SIG-M5 treated with dmso at 0.1 percent for 504 hours (cell line): ENCODE measurements around the gene CIZ1.
"Not testable (repeated sequence)": the region's sequence is repeated elsewhere in the genome, so short reads cannot be mapped to it uniquely, and the experiment has no call there.

Source experiments
- DNase-seq: peaks from one replicate; lab custom pipeline; 2025; ENCODE audit not compliant: unreplicated experiment; lab: John Stamatoyannopoulos, UW

CIZ1 gene

DNA sequence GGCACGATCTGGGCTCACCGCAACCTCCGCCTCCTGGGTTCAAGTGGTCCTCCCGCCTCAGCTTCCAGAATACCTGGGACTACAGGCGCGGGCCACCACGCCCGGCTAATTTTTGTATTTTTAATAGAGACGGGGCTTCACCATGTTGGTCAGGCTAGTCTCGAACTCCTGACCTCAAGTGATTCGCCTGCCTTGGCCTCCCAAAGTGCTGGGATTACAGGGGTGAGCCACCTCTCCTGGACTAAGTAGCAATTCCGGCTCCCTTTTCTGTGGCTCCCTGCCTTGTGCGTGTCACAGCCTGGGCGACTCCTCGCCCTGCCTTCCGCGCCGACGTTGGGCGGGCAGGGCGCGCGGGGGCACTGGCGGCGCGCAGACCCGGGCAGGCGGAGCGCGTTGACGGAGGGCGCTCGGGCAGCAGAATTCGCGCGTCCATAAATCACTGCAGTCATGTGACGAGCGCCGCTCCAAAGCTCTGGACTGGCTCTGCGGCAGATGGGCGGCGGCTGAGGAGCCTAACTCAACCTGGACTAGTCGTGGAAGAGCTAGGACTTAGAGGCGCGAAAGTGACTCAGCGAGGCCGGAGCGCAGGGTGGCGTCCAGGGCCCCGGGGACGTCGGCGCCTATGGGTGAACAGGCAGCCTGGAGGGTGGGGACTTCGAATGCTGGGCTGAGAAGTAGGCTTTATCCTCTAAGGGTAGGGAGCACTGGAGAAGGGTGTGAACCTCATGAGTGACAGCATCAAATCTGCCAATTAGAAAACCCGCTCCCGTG is 1.4 kb upstream of the CIZ1 start:
- peak; percentile 61 for DNase-seq

DNA sequence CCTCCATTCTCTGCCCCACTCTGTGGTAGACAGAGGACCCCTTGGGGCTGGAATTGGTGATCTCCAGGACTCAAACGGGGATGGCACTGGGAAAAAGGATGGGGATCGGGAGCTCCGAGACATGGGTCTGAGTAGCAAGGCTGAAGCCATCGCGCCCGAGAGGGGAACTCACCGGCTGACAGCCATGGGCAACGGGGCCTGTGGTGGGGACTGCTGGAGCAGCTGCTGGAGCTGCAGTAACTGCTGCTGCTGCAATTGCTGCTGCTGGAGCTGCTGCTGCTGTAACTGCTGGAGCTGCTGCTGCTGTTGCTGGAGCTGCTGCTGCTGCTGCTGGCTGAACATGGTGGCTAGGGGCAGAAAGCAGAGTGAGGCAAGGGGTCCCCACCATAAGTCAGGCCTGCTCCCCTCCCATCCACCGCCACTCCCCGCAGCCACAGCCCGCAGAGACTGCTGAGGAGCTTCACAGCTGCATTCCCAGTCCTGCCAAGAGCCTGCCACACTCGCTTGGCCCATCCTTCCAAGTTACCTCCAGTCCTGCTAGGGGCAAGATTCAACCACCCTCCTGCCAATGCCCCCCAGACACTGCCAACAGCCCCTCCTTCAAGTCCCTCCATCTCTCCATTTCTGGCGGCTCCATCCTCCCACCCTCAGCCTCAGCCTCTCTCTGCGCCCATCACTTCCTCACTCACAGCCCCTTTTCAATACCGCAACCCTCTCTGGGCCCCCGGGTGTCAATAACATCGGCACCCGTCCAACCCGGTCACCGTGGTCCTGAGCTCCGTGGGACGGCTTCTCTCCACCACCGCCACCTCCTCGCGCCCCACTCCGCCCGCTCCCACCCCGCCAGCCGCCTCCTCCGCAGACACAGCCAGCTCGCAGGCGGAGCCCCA is 611 bp downstream of the CIZ1 start:
- DNase-seq, result no peak

DNA sequence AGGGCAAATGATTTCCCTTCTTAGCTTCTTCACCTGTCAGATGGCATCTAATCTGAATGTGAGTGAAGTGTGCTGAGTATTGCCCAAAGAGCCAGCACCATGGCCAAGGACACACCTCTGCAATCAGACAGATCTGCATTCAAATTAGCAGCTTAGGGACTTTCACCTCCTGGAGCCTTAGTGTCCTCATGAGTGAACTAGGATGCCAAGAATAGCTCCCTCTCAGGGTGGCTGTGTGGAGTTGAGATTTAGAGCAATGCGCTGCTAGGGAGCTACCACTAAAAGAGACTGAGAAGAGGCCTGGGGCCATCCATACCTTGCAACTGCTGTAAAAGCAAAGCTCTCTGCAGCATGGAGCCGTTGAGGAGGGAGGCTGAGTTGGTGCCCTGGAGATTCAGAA is 1.4 kb downstream of the CIZ1 start:
- DNase-seq, result no peak

DNA sequence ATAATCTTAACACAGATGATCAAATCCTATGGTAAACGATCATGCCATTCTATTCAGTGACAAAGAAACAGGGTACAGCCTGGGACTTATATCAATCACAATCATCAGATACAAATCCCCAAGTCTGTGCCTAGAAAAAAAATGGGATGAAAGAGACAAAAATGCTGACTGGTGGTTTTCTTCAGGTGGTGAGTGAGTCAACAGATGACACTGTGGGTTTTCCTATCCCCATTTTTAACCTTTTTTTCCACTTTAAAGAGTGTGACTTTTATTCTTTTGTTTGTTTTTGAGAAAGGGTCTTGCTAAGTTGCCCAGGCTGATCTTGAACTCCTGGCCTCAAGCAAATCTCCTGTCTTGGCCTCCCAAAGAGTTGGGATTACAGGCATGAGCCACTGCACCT is 3.2 kb downstream of the CIZ1 start:
- no peak for DNase-seq

DNA sequence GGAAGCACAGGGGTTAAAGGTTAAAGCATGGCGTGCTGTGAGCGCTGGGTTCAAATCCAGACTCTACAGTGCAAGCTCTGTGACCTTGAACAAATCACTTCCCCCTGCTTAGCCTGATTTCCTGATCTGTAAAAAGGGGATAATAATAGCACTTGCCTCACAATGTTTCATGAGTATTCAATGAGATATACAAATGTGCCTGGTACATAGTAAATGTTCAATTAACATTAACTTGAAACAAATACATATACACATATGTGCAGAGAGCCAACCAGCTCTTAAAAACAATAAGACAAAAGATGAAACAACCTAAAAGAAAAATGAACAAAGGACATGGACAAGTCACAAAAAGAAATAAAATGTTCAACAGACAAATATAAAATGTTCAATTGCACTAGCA is 4.0 kb downstream of the CIZ1 start:
- no peak for DNase-seq

DNA sequence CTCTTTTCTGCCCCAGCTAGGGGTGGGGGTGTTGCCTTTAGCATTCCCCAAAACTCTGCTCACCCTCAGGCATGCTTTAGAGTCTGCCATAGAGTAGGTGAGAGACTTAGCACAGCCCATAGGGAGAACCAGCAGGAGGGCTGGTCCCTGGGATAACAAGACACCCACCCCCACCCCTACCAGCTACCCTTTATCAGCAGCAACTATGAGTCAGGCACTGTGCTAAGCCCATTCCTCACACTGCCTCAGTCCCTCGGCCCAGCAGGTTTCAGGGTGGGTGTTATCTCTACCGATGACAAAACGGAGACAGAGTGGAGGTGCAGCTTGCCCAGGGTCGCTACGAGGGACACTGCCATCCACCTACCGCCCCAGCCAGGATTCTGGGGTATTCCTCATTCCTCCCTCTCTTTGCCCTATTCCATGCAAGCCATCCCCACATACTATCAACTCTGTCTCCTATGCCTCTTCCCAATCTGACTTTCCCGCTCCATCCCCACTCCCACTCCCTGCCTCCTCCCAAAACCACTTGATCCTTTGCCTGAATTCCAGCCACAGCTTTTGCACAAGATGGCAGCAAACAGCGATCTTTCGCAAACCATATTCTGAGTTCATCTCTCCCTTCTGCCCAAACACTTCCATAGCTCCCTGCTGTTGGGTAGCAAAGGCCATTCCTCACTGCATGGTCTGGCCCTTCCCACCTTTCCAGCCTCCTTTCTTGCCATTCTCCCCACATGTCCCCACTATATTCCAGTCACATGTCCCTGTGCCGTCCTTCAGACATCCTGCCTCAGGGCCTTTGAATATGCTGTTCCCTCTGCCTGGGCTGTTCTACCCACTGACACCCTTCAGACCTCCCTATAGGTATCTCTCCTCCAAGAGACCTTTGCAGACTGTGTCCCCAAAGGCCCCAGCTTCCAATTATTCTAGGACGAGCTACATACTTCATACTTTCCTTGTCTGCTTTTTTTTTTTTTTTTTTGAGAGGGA is 5.1 kb downstream of the CIZ1 start:
- DNase-seq, result no peak

DNA sequence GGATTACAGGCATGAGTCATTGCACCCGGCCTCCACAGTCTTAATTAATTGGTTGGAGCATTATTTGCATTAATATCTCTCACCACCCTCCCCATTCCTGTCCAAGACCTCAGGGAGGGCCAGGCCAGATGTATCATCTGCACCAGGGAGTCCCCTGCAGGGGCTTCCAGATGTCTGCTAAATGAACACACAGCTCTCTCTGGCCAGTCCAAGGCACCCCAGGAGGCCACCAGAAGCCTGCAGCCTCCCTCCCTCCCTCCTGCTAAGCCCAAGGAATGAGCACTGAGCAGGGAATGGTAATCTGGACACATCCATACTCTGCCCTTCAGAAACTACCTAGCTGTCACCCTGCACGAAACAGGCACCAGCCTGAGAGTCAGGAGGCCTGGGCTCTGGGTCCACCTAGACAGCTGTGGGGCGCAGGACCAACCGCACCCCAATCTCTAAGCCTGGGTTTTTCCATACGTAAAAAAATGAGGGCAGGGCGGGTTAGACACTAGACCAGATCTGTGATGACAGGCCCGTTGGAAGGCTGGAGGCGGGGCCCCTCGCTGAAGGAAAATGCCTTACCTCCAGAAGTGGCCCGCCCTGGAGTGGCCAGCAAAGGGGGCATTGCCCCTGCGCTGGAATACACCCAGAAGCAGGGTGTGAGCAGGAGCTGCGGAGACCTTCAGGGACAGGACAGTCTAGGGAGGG is 8.3 kb downstream of the CIZ1 start:
- DNase-seq, result no peak

DNA sequence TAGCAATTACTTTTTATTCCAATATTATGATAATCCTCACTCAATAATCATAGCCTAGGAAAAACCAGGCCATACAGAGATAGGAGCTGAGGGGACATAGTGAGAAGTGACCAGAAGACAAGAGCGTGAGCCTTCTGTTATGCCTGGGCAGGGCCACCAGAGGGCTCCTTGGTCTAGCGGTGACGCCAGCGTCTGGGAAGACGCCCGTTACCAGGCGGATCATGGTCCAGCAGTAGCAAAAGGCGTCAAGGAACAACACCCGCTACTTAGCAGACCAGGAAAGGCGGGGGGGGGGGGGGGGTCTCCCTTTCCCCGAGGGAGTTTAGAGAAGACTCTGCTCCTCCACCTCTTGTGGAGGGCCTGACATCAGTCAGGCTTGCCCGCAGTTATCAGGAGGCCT is 9.9 kb downstream of the CIZ1 start:
- not testable (repeated sequence) for DNase-seq

DNA sequence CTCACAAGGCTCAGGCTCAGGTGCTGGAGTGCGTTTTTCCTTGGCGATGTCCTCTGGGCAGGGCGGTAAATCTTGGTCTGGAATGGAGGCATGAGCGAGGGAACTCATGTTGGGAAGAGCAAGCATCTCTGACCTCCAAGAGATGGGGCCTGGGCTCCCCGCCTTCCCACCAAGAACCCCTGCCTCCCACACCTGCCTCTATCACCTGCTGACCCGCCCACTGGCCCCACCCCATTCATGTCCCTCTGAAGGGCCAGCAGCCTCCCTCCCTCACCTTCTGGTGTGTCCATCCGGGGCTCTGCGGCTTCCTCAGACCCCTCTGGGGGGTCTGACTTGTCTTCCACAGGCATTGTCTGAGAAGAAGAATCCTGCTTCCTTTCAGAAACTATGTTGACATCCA is 10.9 kb downstream of the CIZ1 start:
- DNase-seq, result no peak

DNA sequence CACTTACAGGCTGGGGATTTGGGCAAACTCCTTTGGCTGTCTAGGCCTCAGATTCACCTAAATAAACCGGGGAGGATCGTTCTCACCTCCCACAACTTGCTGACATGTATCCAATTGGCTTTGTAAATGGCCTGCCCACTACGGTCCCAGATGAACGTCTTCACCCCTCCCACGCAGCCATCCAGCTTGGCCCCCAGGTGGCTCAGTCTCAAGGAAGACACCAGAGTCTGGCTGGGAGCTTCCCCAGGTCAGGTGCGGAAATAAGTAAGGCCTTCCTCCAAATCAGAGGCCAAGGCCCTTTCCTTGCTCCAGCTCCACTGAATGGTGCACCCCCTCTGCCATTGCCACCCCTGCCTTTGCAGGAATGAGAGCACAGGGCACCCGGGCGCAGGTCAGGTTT is 11.4 kb downstream of the CIZ1 start:
- no peak for DNase-seq

DNA sequence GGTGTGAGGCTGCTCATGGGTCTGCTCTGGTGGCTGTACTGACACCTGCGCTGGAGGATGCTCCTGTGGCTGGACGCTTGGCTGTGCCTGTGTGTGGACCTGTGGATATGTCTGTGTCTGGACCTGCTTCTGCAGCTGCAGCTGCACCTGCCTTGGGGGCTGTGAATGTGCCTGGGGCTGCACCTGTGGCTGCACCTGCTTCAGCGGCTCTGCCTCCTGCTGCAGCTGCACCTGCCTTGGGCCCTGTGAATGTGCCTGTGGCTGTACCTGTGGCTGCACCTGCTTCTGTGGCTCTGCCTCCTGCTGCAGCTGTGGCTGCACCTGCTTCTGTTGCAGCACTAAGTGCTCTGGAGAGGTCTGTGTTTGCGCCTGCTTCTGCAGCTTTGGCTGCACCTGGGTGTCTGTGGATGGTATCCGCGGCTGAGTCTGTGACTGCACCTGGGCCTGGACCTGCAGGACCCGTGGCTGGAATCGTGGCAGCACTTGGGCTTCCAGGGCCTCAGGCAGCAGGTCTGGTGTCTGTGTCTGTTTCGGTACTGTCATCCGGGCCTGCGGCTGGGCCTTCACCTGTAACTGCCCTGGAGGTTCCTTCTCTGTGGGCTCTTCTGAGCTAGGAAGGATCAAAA is 12.5 kb downstream of the CIZ1 start:
- no peak for DNase-seq

DNA sequence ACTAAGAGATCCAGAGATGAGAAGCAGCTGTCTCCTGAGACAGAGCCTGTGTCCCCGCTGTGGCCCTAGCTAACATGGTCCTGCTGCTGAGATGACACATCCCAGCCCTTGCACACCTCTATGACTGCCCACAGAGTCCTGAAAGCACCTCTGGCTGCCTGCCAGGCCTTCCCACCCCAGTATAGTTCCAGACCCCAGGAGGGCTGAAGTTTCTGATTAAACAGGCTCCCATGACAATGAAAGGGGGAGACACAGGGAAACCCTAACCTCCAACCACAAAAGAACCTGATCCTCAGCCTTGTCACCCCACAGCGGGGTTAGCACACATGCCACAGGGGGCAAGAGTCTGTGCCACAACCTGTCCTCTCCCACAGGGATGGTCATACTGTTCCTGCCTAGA is 15.6 kb downstream of the CIZ1 start:
- DNase-seq, result no peak

DNA sequence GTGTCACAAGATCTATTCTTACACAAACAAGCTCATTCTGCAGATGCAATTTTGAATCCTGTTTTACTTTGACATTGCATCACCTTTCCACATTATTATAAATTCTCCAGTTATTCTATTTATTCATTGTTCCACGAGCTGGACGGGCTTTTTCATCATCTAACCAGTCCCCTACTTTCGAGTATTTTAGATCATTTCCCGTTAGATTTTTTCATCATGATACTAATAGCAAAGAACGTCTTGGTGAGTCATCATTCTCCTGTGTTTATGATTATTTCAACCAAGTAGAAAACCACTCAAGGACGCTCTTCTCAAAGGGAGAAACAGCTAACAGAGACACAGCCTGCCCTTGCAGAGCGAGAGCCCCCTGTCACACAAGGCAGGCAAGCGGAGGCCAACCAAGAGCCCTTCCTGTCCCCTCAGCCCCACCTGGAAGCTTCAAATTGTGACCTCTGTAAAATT is 16.2 kb downstream of the CIZ1 start:
- DNase-seq, result no peak

DNA sequence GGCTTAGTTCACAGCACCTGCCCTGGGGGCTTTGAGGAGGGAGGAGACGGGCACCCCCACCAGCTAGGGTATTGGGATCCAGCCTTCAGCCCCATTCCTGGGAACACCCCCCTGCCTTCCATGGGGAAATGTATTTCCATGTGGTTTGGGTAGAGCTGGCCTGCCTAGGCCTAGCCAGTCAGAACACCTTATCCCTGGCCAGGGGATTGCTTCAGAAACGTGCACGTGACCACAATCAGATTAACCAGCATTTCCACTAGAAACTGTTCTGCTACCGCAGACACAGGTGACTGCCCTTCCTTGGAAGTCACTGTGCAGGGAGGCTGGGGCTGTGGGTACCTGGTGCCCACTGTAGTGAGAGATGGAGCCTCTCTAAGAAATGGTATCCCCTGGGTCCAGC is 17.3 kb downstream of the CIZ1 start:
- DNase-seq, result no peak

DNA sequence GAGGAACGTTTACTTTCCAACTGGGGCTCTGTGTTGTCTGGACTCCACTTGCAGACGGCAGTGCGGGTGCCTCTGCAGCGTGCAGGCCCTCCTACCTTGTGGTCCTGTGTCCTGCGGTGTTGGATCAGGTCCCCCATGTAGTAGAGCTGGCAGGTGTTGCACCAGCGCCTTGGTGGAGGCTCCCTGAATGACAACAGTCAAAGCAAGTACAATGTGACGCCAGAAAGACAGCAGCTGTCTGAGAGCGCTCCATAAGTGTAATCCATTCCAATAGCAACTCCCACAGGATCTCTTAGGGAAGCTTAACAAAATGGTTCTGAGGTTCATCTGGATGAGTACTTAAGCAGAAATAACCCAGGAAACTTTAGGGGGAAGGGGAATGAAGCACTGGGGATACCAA is 21.4 kb downstream of the CIZ1 start:
- DNase-seq, result no peak

DNA sequence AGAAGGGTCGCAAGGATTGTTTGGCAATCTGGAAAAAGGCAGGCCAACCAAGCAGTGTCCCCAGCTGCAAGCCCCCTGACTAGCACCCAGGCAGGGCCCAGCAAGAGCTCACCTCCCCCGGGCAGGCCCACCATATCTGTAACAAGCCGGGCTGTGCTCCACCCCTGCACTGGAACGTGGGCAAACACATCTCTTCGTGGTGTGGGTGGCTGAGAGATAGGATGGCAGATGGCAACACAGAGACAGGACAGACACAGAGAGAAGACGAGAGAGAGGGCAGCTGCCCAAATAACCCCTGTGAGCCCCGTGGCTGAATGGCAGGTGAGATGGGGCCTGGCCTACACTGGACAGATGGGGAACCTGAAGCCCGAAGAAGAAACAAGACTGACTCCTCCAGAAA is 21.9 kb downstream of the CIZ1 start:
- no peak for DNase-seq

DNA sequence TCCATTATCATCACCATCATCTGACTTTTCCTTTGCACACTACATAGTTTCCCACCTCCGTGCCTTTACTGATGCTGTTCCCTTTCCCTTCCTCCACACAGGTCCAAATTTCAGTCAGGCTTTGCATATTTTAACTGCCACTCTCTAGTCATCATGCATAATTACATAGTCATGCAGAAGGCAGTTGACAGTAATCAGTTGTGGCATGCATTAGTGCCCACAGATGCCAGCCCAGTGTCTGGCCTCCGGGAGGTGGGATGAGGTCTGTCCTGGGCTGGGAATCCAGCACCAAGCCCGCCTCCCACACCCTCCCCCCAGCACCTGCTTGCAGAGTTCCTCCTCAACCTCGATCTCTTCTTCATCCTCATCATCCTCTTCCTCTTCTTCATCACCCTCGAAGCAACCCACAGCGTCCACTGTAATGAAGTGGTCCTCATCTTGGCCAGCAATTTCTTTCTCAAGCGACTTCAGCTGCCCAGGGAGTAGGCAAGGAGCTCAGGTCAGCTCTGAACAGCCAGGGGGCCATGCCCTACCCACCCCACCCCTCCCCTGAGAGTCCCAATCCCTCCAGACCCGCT is 22.6 kb downstream of the CIZ1 start:
- no peak for DNase-seq

DNA sequence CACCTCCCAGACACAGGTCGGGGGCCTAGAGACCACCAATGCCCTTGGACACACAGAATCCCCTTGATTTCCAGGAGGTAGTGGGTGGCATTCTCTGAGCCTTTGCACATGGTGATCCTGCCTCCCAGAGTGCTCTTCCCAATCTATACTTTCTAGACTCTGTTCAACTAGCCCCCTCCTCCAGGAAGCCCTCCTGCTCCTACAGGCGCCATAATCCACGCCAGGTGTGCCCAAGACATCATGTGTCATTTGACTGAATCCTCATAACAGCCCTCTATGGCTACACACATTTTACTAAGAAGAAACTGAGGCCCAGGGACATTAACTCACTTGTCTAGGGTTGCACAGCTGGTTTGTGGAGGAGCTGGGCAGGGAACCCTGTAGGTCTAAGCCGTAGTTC is 24.2 kb downstream of the CIZ1 start:
- DNase-seq, result no peak

DNA sequence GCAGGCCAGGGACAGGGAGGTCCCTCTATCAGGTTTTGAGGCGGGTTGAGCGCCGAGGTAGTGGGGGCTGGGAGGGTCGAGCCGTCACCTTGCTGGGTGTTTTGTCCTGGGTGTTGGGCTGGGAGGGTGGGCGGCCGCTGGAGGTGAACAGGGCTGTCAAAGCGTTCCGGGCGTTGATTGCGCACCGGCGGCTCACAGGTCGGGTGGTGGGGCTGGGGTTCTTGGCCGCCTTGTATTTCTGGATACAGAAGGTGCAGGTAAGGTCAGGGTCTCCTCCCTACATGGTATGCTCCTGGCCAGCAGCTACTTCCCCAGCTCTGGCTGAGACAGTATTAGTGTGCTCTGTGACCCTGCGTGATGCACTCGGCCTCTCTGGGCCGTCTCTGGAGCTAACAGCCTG is 25.2 kb downstream of the CIZ1 start:
- DNase-seq, result no peak
